Measurements from ENCODE around the gene OR13C8.

DNA sequence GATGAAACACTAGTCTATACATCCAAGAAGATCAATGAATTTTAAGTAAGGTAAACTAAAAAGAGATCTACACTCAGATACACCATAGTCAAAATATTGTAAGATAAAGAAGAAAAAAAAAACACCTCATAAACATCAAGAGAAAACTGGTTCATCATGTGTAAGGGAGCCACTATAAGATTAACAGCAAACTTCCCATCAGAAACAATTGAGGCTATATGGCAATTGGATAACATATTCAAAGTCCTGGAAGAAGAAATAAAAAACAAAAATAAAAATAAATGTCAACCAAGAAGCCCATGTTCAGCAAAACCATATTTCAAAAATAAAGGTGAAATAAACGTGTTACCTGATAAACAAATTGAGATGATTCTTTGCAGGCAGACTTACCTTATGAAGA lies 3.6 kb downstream of the OR13C8 start:
- TF ChIP-seq, protein P1, sequence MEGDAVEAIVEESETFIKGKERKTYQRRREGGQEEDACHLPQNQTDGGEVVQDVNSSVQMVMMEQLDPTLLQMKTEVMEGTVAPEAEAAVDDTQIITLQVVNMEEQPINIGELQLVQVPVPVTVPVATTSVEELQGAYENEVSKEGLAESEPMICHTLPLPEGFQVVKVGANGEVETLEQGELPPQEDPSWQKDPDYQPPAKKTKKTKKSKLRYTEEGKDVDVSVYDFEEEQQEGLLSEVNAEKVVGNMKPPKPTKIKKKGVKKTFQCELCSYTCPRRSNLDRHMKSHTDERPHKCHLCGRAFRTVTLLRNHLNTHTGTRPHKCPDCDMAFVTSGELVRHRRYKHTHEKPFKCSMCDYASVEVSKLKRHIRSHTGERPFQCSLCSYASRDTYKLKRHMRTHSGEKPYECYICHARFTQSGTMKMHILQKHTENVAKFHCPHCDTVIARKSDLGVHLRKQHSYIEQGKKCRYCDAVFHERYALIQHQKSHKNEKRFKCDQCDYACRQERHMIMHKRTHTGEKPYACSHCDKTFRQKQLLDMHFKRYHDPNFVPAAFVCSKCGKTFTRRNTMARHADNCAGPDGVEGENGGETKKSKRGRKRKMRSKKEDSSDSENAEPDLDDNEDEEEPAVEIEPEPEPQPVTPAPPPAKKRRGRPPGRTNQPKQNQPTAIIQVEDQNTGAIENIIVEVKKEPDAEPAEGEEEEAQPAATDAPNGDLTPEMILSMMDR (IDR thresholded peaks at IDR 0.05; ENCODE audit: low read length) = no peak
- TF ChIP-seq EZH2 (optimal IDR thresholded peaks at IDR 0.05; ENCODE audit: low read depth, low read length) = no peak

All from MM.1S (cell line).